BJ (cell line): ENCODE results near the gene ACO2. TPM values are rescaled to one million over a fixed set of nuclear protein-coding genes. Genes with fewer than 3 reads are reported as not detected.
A peak's percentile ranks its signal among the peaks of the same experiment; 100 is the strongest.

Source experiments
- CTCF ChIA-PET: fragments of 350-600 bp; formaldehyde crosslinking; extraction: SDS; loops from one replicate; lab custom pipeline; 2021; ENCODE audit warnings: antibody characterized with exemption, inconsistent platforms; lab: Yijun Ruan, JAX
- POLR2A ChIA-PET: fragments of 300-600 bp; sonication (Branson Sonifier 250); formaldehyde crosslinking; extraction: SDS; loops from one replicate; lab custom pipeline; 2021; ENCODE audit warnings: antibody characterized with exemption; lab: Charles Lee
- DNase-seq: peaks from one replicate; pipeline ENCODE4 v3.0.0-alpha.2; 2011; ENCODE audit warnings: low read depth
- H3K27me3 ChIP-seq: 2 replicates; pipeline ENCODE4 v1.6.0; 2011; ENCODE audit warnings: low read length; ENCODE audit not compliant: control insufficient read depth, insufficient read depth
- H3K36me3 ChIP-seq: 2 replicates; pipeline ENCODE4 v1.5.1; 2011; ENCODE audit warnings: low read length; ENCODE audit not compliant: control insufficient read depth, insufficient read depth
- H3K4me3 ChIP-seq: 2 replicates; pipeline ENCODE4 v1.5.1; 2011; ENCODE audit warnings: low read depth, mild to moderate bottlenecking, control low read depth, low read length
- polyA plus RNA-seq: library from polyadenylated mRNA; depleted of rRNA; stranded (reverse); fragments of >200 nt; gene quantifications from 2 replicates; pipeline ENCODE4 v1.2.3, GENCODE V29; 2011
- TF ChIP-seq, protein P1 (sequence below): IDR thresholded peaks from 2 replicates; pipeline ENCODE4 v1.5.1; 2011; ENCODE audit warnings: low read depth, mild to moderate bottlenecking, control low read depth, inconsistent platforms, low read length, moderate library complexity; ENCODE audit not compliant: insufficient read depth

ACO2 gene
- polyA plus RNA-seq, 1 experiment: 60.5 TPM

DNA sequence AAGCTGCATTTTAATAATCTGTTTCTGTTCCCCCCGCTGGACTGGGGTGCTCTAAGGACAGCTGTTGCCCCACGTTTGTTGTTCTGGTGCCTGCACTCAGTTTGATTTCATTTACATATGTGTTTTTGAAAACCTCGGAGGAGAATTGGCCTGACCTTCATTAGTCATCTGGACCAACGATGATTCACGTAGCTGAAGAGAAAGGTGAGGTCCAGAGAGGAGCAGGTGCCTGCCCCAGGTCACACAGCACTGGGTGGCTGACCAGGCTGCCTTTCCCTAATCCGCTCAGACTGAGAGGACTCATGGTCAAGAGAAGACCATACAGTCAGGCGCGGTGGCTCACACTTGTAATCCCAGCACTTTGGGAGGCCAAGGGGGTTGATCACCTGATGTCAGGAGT, 95.6 kb downstream of the ACO2 start:
- ChIA-PET CTCF (interaction anchor here (0.9 to 1.4 kb wide), 3 partner anchors 9 to 21 kb away, joined by 3 to 4 read pairs (median 4); partner anchors contain the start of gene POLR3H), POLR2A (no interaction called here)
- DNase-seq: no peak
- Histone ChIP-seq H3K27me3 (no peaks in the 10 kb centered on the region), H3K36me3 (no peaks in the 10 kb centered on the region), H3K4me3 (no peak overlapping the region)
- TF ChIP-seq, protein P1, sequence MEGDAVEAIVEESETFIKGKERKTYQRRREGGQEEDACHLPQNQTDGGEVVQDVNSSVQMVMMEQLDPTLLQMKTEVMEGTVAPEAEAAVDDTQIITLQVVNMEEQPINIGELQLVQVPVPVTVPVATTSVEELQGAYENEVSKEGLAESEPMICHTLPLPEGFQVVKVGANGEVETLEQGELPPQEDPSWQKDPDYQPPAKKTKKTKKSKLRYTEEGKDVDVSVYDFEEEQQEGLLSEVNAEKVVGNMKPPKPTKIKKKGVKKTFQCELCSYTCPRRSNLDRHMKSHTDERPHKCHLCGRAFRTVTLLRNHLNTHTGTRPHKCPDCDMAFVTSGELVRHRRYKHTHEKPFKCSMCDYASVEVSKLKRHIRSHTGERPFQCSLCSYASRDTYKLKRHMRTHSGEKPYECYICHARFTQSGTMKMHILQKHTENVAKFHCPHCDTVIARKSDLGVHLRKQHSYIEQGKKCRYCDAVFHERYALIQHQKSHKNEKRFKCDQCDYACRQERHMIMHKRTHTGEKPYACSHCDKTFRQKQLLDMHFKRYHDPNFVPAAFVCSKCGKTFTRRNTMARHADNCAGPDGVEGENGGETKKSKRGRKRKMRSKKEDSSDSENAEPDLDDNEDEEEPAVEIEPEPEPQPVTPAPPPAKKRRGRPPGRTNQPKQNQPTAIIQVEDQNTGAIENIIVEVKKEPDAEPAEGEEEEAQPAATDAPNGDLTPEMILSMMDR: no peak

GRCh38 chr22:41565403-41566054, 96.6 kb downstream of the ACO2 start:
- TF ChIP-seq, protein P1: no peak
- Histone ChIP-seq H3K36me3 (no peaks in the 10 kb centered on the region), H3K27me3 (no peaks in the 10 kb centered on the region), H3K4me3 (no peak overlapping the region)
- ChIA-PET CTCF (interaction anchor here (0.6 to 1.9 kb wide), 5 partner anchors 8 to 22 kb away, joined by 3 to 4 read pairs (median 4); partner anchors contain the start of gene POLR3H), POLR2A (no interaction called here)
- DNase-seq: peak; percentile 55

DNA sequence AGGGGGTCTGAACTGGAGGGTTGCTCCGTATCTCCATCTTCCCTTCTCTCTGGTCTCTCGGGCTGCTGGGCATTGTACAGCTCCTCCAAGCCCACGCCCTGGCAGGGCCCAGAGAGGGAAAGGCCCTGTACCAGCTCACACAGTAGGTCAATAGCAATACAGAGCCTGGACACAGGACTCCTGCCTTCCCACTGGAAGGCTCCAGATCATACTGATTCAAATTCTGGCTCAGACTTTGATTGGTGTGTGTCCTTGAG, 98.5 kb downstream of the ACO2 start:
- DNase-seq: no peak
- no peak overlapping the region for H3K4me3 ChIP-seq
- H3K36me3 ChIP-seq: peaks cover 3% of the 10 kb centered on the region
- H3K27me3 ChIP-seq: no peaks in the 10 kb centered on the region
- ChIA-PET POLR2A (no interaction called here), CTCF (interaction anchor here (0.9 to 1.9 kb wide), 2 partner anchors 10 to 22 kb away, joined by 4 to 5 read pairs; no protein-coding TSS in a partner anchor)
- TF ChIP-seq, protein P1: no peak

DNA sequence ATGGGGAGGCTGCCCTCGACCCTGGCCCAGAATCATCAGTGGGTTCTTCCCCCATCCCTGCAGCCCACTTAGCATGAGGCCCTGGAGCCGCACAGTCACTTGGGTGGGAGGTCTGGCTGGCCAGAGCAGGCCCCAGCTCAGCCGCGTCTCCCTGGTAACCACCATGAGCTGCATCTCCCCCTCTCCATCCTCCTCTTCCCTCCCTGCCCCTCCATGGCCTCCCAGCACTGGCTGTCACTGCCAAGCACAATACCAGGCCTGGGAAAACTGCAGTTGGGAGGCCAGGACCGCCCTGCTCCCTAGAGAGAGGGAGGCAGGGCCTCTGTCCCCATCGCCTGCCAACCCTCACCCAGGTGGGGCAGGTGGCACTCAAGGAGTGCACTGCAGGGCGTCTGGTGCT, 99.9 kb downstream of the ACO2 start:
- CTCF ChIA-PET: interaction anchor here (0.8 to 2.2 kb wide), 5 partner anchors 9 to 98 kb away, joined by 3 to 6 read pairs (median 3); partner anchors contain the start of gene PMM1
- no peak for DNase-seq
- Histone ChIP-seq H3K27me3 (no peaks in the 10 kb centered on the region), H3K4me3 (no peak overlapping the region), H3K36me3 (peaks cover 7% of the 10 kb centered on the region)
- TF ChIP-seq, protein P1: no peak
- POLR2A ChIA-PET: no interaction called here

DNA sequence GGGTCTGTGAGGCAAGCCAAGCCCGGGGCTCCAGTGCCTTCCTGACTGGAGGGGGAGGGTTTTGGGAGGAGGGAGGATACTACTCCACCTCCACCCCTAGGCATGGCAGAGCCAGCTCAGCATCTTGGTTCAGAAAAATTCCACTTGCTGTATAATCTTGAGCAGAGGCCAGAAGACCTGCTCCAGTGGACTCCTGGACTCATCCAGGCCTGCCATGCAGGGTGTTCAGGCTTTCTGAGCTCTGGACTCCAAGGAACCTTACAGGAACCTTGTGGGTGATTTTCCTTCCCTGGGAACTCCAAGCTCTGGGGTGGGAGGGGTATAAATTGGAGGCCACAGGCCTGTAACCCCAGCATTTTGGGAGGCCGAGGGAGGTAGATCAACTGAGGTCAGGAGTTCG, 101.3 kb downstream of the ACO2 start:
- ChIA-PET POLR2A (interaction anchor here (0.5 kb wide), 1 partner anchor 656 kb away, joined by 5 read pairs; no protein-coding TSS in a partner anchor), CTCF (no interaction called here)
- no peak overlapping the region for H3K4me3 ChIP-seq
- DNase-seq: no peak
- TF ChIP-seq, protein P1: no peak
- peaks cover 8% of the 10 kb centered on the region for H3K36me3 ChIP-seq
- no peaks in the 10 kb centered on the region for H3K27me3 ChIP-seq
